Measurements from ENCODE around the gene GSTO2. TPM values are rescaled to one million over a fixed set of nuclear protein-coding genes. Genes with fewer than 3 reads are reported as not detected.

GSTO2 gene
- total RNA-seq, 1 donor: 2.2 TPM

DNA sequence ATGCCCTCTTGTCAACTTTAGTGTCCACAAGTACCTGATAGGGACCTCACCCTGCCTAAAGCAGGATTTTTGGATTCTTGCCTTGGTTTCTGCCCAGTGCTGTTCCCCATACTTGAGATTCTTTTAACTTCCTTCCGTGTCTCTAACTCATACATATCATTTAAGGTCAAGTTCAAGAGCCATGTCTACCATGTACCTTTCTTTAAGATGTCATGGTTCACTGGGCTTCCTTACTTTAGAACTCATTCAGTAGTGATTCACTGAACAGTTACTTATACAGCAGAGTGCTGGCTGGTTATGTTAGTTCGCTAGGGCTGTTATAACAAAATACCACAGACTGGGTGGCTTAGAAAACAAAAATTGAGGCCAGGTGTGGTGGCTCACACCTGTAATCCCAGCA lies 79.6 kb downstream of the GSTO2 start:
- no peaks in the 10 kb centered on the region for H4K20me1 ChIP-seq (ENCODE audit: insufficient read depth, low read length)
- H3K4me3 ChIP-seq (ENCODE audit: insufficient read depth, low read length): no peak overlapping the region
- TF ChIP-seq, protein P1, sequence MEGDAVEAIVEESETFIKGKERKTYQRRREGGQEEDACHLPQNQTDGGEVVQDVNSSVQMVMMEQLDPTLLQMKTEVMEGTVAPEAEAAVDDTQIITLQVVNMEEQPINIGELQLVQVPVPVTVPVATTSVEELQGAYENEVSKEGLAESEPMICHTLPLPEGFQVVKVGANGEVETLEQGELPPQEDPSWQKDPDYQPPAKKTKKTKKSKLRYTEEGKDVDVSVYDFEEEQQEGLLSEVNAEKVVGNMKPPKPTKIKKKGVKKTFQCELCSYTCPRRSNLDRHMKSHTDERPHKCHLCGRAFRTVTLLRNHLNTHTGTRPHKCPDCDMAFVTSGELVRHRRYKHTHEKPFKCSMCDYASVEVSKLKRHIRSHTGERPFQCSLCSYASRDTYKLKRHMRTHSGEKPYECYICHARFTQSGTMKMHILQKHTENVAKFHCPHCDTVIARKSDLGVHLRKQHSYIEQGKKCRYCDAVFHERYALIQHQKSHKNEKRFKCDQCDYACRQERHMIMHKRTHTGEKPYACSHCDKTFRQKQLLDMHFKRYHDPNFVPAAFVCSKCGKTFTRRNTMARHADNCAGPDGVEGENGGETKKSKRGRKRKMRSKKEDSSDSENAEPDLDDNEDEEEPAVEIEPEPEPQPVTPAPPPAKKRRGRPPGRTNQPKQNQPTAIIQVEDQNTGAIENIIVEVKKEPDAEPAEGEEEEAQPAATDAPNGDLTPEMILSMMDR (IDR thresholded peaks at IDR 0.05; ENCODE audit: extremely low read depth, low read depth, low read length): no peak

DNA sequence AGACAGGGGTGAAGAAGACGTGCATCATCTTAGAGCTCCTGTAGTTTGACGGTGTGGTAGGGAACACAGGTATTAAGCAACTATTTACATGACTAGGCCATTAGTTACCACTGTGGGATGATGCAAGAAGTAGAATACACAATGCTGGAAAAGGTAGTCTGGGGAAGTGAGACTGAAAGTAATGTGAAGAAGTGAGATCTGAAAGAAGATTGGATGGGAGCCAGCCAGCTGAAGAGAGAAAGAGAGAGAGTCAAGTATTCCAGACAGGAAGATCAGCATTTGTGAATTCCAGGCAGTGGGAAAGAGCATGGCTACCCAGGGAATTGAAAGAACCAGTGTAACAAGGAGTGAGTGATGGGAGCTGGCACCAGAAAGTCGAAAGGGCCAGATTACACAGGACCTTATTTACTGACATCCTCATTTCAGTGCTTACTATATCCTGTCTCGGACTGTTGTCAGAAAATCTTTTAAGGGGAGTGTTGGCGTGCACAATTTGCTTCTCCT lies 80.7 kb downstream of the GSTO2 start:
- Histone ChIP-seq H3K9me3 (ENCODE audit: low read depth, low read length) (no peaks in the 10 kb centered on the region), H4K20me1 (ENCODE audit: insufficient read depth, low read length) (no peaks in the 10 kb centered on the region), H2AFZ (ENCODE audit: low read length) (peak overlapping the region; percentile 67), H3K79me2 (ENCODE audit: insufficient read depth, low read length) (no peaks in the 10 kb centered on the region), H3K4me1 (ENCODE audit: insufficient read depth, low read length) (peaks cover 28% of the 10 kb centered on the region), H3K27me3 (ENCODE audit: insufficient read depth, low read length) (no peaks in the 10 kb centered on the region), H3K36me3 (ENCODE audit: insufficient read depth, low read length) (no peaks in the 10 kb centered on the region), H3K27ac (ENCODE audit: low read depth, low read length) (peak overlapping the region; percentile 58), H3K4me2 (ENCODE audit: insufficient read depth, low read length) (peak overlapping the region; percentile 68), H3K4me3 (ENCODE audit: insufficient read depth, low read length) (peak overlapping the region; percentile 44)
- TF ChIP-seq, protein P1 (IDR thresholded peaks at IDR 0.05; ENCODE audit: extremely low read depth, low read depth, low read length): no peak
- no peak for DNase-seq (ENCODE audit: insufficient read length, low spot score, missing footprints)

More for the DNA sequence above, 79.6 kb downstream of the GSTO2 start:
- no peak for DNase-seq (ENCODE audit: insufficient read length, low spot score, missing footprints)
- no peaks in the 10 kb centered on the region for H3K27me3 ChIP-seq (ENCODE audit: insufficient read depth, low read length)
- H3K79me2 ChIP-seq (ENCODE audit: insufficient read depth, low read length): no peaks in the 10 kb centered on the region
- H3K9me3 ChIP-seq (ENCODE audit: low read depth, low read length): no peaks in the 10 kb centered on the region
- H2AFZ ChIP-seq (ENCODE audit: low read length): no peak overlapping the region
- H3K27ac ChIP-seq (ENCODE audit: low read depth, low read length): no peak overlapping the region
- peaks cover 28% of the 10 kb centered on the region for H3K4me1 ChIP-seq (ENCODE audit: insufficient read depth, low read length)
- no peaks in the 10 kb centered on the region for H3K36me3 ChIP-seq (ENCODE audit: insufficient read depth, low read length)
- H3K4me2 ChIP-seq (ENCODE audit: insufficient read depth, low read length): no peak overlapping the region

DNA sequence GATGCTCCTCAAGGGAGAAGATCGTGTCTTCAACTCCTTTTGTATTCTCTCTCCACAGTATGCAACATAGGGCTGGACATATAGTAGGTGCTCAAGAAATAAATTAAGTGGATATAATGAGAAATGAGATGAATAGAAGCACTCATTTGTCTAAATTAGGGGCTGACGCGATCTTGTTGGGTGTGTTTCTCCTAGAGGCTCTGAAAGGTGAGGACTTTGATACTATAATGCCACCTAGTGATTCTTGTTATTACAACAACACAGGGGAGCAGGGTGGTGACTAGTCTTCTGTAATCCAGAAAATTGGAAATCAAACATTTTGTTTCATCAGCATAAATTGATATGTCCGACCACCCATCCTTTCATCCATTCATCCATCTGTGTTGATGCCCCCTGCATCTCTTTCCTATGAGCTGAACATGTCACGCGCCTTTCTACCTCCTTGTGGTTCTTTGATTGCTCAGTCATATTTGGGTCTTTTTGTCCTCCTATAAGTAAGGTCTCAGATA lies 81.2 kb downstream of the GSTO2 start:
- DNase-seq (ENCODE audit: insufficient read length, low spot score, missing footprints): peak; percentile 78
- Histone ChIP-seq H4K20me1 (ENCODE audit: insufficient read depth, low read length) (no peaks in the 10 kb centered on the region), H3K4me2 (ENCODE audit: insufficient read depth, low read length) (peak overlapping the region; percentile 68), H2AFZ (ENCODE audit: low read length) (peak overlapping the region; percentile 67), H3K27me3 (ENCODE audit: insufficient read depth, low read length) (no peaks in the 10 kb centered on the region), H3K36me3 (ENCODE audit: insufficient read depth, low read length) (no peaks in the 10 kb centered on the region), H3K4me3 (ENCODE audit: insufficient read depth, low read length) (peak overlapping the region; percentile 44), H3K79me2 (ENCODE audit: insufficient read depth, low read length) (no peaks in the 10 kb centered on the region), H3K4me1 (ENCODE audit: insufficient read depth, low read length) (peaks cover 28% of the 10 kb centered on the region), H3K27ac (ENCODE audit: low read depth, low read length) (peak overlapping the region; percentile 84), H3K9me3 (ENCODE audit: low read depth, low read length) (no peaks in the 10 kb centered on the region)
- TF ChIP-seq, protein P1 (IDR thresholded peaks at IDR 0.05; ENCODE audit: extremely low read depth, low read depth, low read length): peak; percentile 66

DNA sequence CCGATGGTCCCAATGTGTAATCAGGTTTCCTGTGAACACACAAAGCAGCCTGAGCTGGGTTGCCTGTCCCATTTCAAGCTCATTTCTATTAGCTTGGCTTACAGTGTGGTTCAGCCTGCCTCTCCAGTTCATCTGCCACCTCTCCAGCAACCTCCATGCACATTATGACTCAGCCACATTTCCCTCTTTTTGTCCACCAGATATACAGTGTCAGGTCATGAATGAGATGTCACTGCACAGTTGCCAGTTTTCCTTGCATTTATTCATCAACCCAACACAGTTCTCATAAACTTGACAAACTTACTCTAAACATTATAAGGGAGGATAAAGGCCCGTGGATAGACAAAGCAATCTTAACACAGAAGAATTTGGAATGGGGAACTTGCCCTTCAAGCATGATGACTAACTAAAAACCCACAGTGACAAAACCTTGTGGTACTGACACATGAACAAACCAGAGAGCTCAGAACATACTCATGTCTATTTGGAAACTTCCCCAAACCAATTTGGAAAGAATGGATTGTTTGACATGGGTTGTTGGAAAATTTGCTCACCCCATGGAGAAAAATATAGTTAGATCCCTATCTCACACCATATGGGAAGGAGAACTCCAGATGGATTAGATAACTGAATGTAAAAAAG lies 82.2 kb downstream of the GSTO2 start:
- Histone ChIP-seq H2AFZ (ENCODE audit: low read length) (no peak overlapping the region), H3K4me2 (ENCODE audit: insufficient read depth, low read length) (peak overlapping the region; percentile 38)
- TF ChIP-seq, protein P1 (IDR thresholded peaks at IDR 0.05; ENCODE audit: extremely low read depth, low read depth, low read length): no peak

More for the DNA sequence above, 82.2 kb downstream of the GSTO2 start:
- H3K27me3 ChIP-seq (ENCODE audit: insufficient read depth, low read length): peaks cover 4% of the 10 kb centered on the region
- no peaks in the 10 kb centered on the region for H3K9me3 ChIP-seq (ENCODE audit: low read depth, low read length)
- peak overlapping the region; percentile 84 for H3K27ac ChIP-seq (ENCODE audit: low read depth, low read length)
- H4K20me1 ChIP-seq (ENCODE audit: insufficient read depth, low read length): no peaks in the 10 kb centered on the region
- peak; percentile 73 for DNase-seq (ENCODE audit: insufficient read length, low spot score, missing footprints)
- peaks cover 28% of the 10 kb centered on the region for H3K4me1 ChIP-seq (ENCODE audit: insufficient read depth, low read length)
- H3K4me3 ChIP-seq (ENCODE audit: insufficient read depth, low read length): no peak overlapping the region
- H3K79me2 ChIP-seq (ENCODE audit: insufficient read depth, low read length): no peaks in the 10 kb centered on the region
- H3K36me3 ChIP-seq (ENCODE audit: insufficient read depth, low read length): no peaks in the 10 kb centered on the region

Measured in osteoblast (primary cell).